Measurements from ENCODE around the gene DEPP1.

DEPP1 gene

GRCh38 chr10:44981172-44982113 is 2.8 kb upstream of the DEPP1 start:
- Histone ChIP-seq H3K4me3 (ENCODE audit: low read length, poor library complexity, severe bottlenecking) (no peak overlapping the region), H3K9me3 (ENCODE audit: insufficient read depth, low read depth, low read length) (no peaks in the 10 kb centered on the region), H3K79me2 (ENCODE audit: insufficient read depth, low read length) (no peaks in the 10 kb centered on the region), H3K27me3 (ENCODE audit: insufficient read depth, low read length, poor library complexity, severe bottlenecking) (no peaks in the 10 kb centered on the region), H3K9me2 (replicated peaks; ENCODE audit: low read depth, low read length) (no peaks in the 10 kb centered on the region), H3F3A (ENCODE audit: low read depth) (no peaks in the 10 kb centered on the region), H3K4me2 (ENCODE audit: low read depth, low read length, poor library complexity, severe bottlenecking) (peak overlapping the region; percentile 2), H2AFZ (ENCODE audit: low read length) (peak overlapping the region; percentile 49; the same call in 1 of the 2 replicates), H3K36me3 (ENCODE audit: insufficient read depth, low read length) (no peaks in the 10 kb centered on the region), H4K20me1 (ENCODE audit: insufficient read depth, low read length, poor library complexity, severe bottlenecking) (no peaks in the 10 kb centered on the region), H3K9ac (ENCODE audit: low read depth, low read length, poor library complexity, severe bottlenecking) (peak overlapping the region; percentile 25), H3K4me1 (ENCODE audit: insufficient read depth, low read length, poor library complexity, severe bottlenecking) (peaks cover 29% of the 10 kb centered on the region)
- no peak for TF ChIP-seq EZH2phosphoT487 (IDR thresholded peaks at IDR 0.05; ENCODE audit: borderline replicate concordance)
- TF ChIP-seq, protein P1, sequence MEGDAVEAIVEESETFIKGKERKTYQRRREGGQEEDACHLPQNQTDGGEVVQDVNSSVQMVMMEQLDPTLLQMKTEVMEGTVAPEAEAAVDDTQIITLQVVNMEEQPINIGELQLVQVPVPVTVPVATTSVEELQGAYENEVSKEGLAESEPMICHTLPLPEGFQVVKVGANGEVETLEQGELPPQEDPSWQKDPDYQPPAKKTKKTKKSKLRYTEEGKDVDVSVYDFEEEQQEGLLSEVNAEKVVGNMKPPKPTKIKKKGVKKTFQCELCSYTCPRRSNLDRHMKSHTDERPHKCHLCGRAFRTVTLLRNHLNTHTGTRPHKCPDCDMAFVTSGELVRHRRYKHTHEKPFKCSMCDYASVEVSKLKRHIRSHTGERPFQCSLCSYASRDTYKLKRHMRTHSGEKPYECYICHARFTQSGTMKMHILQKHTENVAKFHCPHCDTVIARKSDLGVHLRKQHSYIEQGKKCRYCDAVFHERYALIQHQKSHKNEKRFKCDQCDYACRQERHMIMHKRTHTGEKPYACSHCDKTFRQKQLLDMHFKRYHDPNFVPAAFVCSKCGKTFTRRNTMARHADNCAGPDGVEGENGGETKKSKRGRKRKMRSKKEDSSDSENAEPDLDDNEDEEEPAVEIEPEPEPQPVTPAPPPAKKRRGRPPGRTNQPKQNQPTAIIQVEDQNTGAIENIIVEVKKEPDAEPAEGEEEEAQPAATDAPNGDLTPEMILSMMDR (conservative IDR thresholded peaks at IDR 0.05; ENCODE audit: low read length), result no peak

DNA sequence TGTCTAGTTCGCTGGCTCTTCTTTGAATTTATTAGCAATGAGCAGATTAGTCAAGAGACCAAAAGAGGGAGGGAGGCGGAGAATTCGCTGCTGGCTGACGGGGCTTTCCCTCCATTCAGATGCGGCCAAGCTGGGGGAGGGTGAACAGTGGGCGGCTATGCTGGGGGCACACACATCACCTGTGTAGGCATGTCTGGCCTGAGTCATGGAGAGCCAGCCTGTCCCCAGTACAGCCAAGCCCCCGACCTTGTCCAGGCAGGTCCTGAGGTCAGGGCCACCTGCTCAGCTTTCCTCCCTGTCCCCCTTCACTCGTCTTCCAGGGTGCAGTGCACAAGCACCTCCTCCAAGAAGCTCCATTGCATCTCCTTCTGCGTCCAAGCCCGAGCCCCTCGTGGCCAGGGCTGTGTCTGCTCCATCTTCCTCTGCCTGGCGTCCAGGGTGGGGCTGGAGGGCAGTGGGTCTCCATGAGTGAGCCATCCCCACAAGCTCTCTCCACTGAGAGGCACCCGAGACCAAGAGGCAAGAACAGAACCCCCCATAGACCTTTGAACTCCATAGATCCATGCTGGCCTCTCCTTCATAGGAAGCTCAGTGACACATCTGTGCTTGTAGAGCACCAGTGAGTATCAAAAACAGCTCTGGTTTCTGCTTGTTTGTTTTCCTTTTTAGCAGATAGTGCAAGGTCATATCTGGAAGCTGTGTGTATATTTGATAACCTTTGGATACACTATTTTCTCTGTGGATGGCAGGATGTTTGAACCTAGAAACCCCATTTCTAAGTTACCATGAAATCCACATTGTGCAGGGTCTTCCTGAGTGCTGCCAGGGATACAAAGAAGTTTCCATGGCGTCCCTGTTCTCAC is 1.9 kb upstream of the DEPP1 start:
- Histone ChIP-seq H3K9me2 (replicated peaks; ENCODE audit: low read depth, low read length) (no peaks in the 10 kb centered on the region), H3K4me2 (ENCODE audit: low read depth, low read length, poor library complexity, severe bottlenecking) (peak overlapping the region; percentile 2), H3K36me3 (ENCODE audit: insufficient read depth, low read length) (no peaks in the 10 kb centered on the region), H3K79me2 (ENCODE audit: insufficient read depth, low read length) (no peaks in the 10 kb centered on the region), H3K9me3 (ENCODE audit: insufficient read depth, low read depth, low read length) (no peaks in the 10 kb centered on the region), H3K4me1 (ENCODE audit: insufficient read depth, low read length, poor library complexity, severe bottlenecking) (peaks cover 34% of the 10 kb centered on the region), H3K9ac (ENCODE audit: low read depth, low read length, poor library complexity, severe bottlenecking) (peak overlapping the region; percentile 25), H3K4me3 (ENCODE audit: low read length, poor library complexity, severe bottlenecking) (no peak overlapping the region), H4K20me1 (ENCODE audit: insufficient read depth, low read length, poor library complexity, severe bottlenecking) (no peaks in the 10 kb centered on the region), H2AFZ (ENCODE audit: low read length) (peak overlapping the region; percentile 49; the same call in 1 of the 2 replicates), H3K27me3 (ENCODE audit: insufficient read depth, low read length, poor library complexity, severe bottlenecking) (no peaks in the 10 kb centered on the region), H3F3A (ENCODE audit: low read depth) (no peaks in the 10 kb centered on the region)
- no peak for TF ChIP-seq EZH2phosphoT487 (IDR thresholded peaks at IDR 0.05; ENCODE audit: borderline replicate concordance)
- TF ChIP-seq, protein P1 (conservative IDR thresholded peaks at IDR 0.05; ENCODE audit: low read length), result no peak

GRCh38 chr10:44979281-44980191 is 927 bp upstream of the DEPP1 start:
- Histone ChIP-seq H3K9ac (ENCODE audit: low read depth, low read length, poor library complexity, severe bottlenecking) (no peak overlapping the region), H3K4me3 (ENCODE audit: low read length, poor library complexity, severe bottlenecking) (no peak overlapping the region), H3K36me3 (ENCODE audit: insufficient read depth, low read length) (no peaks in the 10 kb centered on the region), H3K9me3 (ENCODE audit: insufficient read depth, low read depth, low read length) (no peaks in the 10 kb centered on the region), H3K27me3 (ENCODE audit: insufficient read depth, low read length, poor library complexity, severe bottlenecking) (no peaks in the 10 kb centered on the region), H4K20me1 (ENCODE audit: insufficient read depth, low read length, poor library complexity, severe bottlenecking) (no peaks in the 10 kb centered on the region), H3F3A (ENCODE audit: low read depth) (no peaks in the 10 kb centered on the region), H3K4me2 (ENCODE audit: low read depth, low read length, poor library complexity, severe bottlenecking) (no peak overlapping the region), H3K79me2 (ENCODE audit: insufficient read depth, low read length) (no peaks in the 10 kb centered on the region), H3K9me2 (replicated peaks; ENCODE audit: low read depth, low read length) (no peaks in the 10 kb centered on the region), H2AFZ (ENCODE audit: low read length) (no peak overlapping the region), H3K4me1 (ENCODE audit: insufficient read depth, low read length, poor library complexity, severe bottlenecking) (peaks cover 42% of the 10 kb centered on the region)
- TF ChIP-seq, protein P1 (conservative IDR thresholded peaks at IDR 0.05; ENCODE audit: low read length), result no peak
- TF ChIP-seq EZH2phosphoT487 (IDR thresholded peaks at IDR 0.05; ENCODE audit: borderline replicate concordance), result no peak
